T-helper 17 cell (primary cell): Measurements from ENCODE around the gene SFXN5. TPM values are rescaled to one million over a fixed set of nuclear protein-coding genes. Genes with fewer than 3 reads are reported as not detected.
A peak's percentile ranks its signal among the peaks of the same experiment; 100 is the strongest.

ENCODE experiments used
- ATAC-seq: fragments of 150-1000 bp; cut with Tn5 transposase; 2 replicates; pipeline ENCODE4 v1.10.0; 2021; ENCODE audit warnings: mild to moderate bottlenecking, moderate library complexity
- DNase-seq, 3 donors: peaks; one replicate each; pipeline versions ENCODE4 v3.0.0 to v3.0.0-alpha.2; 2020 to 2021
- H3K9me3 ChIP-seq: one replicate; pipeline ENCODE4 v1.7.0; 2013; ENCODE audit warnings: low read length, mild to moderate bottlenecking; ENCODE audit not compliant: control insufficient read depth, poor library complexity, severe bottlenecking
- H3K27ac Mint-ChIP-seq: one replicate; pipeline ENCODE4 v1.8.0; 2022; ENCODE audit warnings: mild to moderate bottlenecking, moderate library complexity, mixed read lengths
- H3K27me3 Mint-ChIP-seq: one replicate; pipeline ENCODE4 v1.8.0; 2022; ENCODE audit warnings: mixed read lengths
- H3K36me3 Mint-ChIP-seq: one replicate; pipeline ENCODE4 v1.8.0; 2022; ENCODE audit warnings: low read depth, mixed read lengths
- H3K4me1 Mint-ChIP-seq: one replicate; pipeline ENCODE4 v1.8.0; 2022; ENCODE audit warnings: mild to moderate bottlenecking, mixed read lengths
- H3K4me3 Mint-ChIP-seq: one replicate; pipeline ENCODE4 v1.8.0; 2022; ENCODE audit warnings: mild to moderate bottlenecking, moderate library complexity, mixed read lengths
- total RNA-seq, 4 donors: library from RNA in 2 of 4; stranded (reverse) in 2 of 4; gene quantifications; one replicate each; pipeline ENCODE4 v1.2.3 and lab custom pipeline; 2022 to 2026

SFXN5 gene
- total RNA-seq, 2 donors from 2014 or later = 7.0 to 10.0 TPM

- Mint-ChIP-seq H3K4me1 (peaks cover 18% of the 10 kb centered on the region), H3K4me3 (peak overlapping the region; percentile 39), H3K27me3 (peaks cover 49% of the 10 kb centered on the region), H3K36me3 (peaks cover 9% of the 10 kb centered on the region), H3K27ac (no peak overlapping the region)
- H3K9me3 ChIP-seq = no peaks in the 10 kb centered on the region
- no peak for ATAC-seq
- DNase-seq = no peak
Observed at GRCh38 chr2:72923833-72924352, 147.6 kb downstream of the SFXN5 start.

GRCh38 chr2:72921853-72922252 is 149.7 kb downstream of the SFXN5 start:
- Mint-ChIP-seq H3K27me3 (peaks cover 56% of the 10 kb centered on the region), H3K4me3 (no peak overlapping the region), H3K27ac (no peak overlapping the region), H3K36me3 (peaks cover 9% of the 10 kb centered on the region), H3K4me1 (peaks cover 25% of the 10 kb centered on the region)
- ATAC-seq (no peak), DNase-seq (no peak)
- no peaks in the 10 kb centered on the region for H3K9me3 ChIP-seq

- ATAC-seq (no peak), DNase-seq (no peak)
- no peak overlapping the region for H3K27ac Mint-ChIP-seq
- peaks cover 27% of the 10 kb centered on the region for H3K4me1 Mint-ChIP-seq
- H3K4me3 Mint-ChIP-seq = no peak overlapping the region
- no peaks in the 10 kb centered on the region for H3K9me3 ChIP-seq
- peaks cover 62% of the 10 kb centered on the region for H3K27me3 Mint-ChIP-seq
- peaks cover 9% of the 10 kb centered on the region for H3K36me3 Mint-ChIP-seq
Observed at GRCh38 chr2:72921088-72921851, 150.2 kb downstream of the SFXN5 start.

GRCh38 chr2:72920318-72921087 is 151.0 kb downstream of the SFXN5 start:
- no peaks in the 10 kb centered on the region for H3K9me3 ChIP-seq
- Mint-ChIP-seq H3K4me3 (peak overlapping the region; percentile 52), H3K27ac (no peak overlapping the region), H3K27me3 (peaks cover 66% of the 10 kb centered on the region), H3K36me3 (peaks cover 9% of the 10 kb centered on the region), H3K4me1 (peaks cover 26% of the 10 kb centered on the region)
- DNase-seq = no peak
- peak; percentile 17 for ATAC-seq

- no peak for ATAC-seq
- no peak overlapping the region for H3K4me3 Mint-ChIP-seq
Observed at GRCh38 chr2:72919414-72920317, 151.8 kb downstream of the SFXN5 start.

GRCh38 chr2:72917877-72918553 is 153.5 kb downstream of the SFXN5 start:
- ATAC-seq (peak; percentile 41), DNase-seq (no peak)
- peak overlapping the region; percentile 82 for H3K4me3 Mint-ChIP-seq
- H3K9me3 ChIP-seq = peaks cover 3% of the 10 kb centered on the region
- H3K4me1 Mint-ChIP-seq = peaks cover 31% of the 10 kb centered on the region
- peaks cover 10% of the 10 kb centered on the region for H3K36me3 Mint-ChIP-seq
- H3K27me3 Mint-ChIP-seq = peaks cover 78% of the 10 kb centered on the region
- no peak overlapping the region for H3K27ac Mint-ChIP-seq

More at GRCh38 chr2:72919414-72920317, 151.8 kb downstream of the SFXN5 start:
- H3K27me3 Mint-ChIP-seq = peaks cover 74% of the 10 kb centered on the region
- H3K4me1 Mint-ChIP-seq = peaks cover 31% of the 10 kb centered on the region
- H3K27ac Mint-ChIP-seq = no peak overlapping the region
- H3K36me3 Mint-ChIP-seq = peaks cover 9% of the 10 kb centered on the region
- DNase-seq = no peak
- no peaks in the 10 kb centered on the region for H3K9me3 ChIP-seq

GRCh38 chr2:72917138-72917876 is 154.2 kb downstream of the SFXN5 start, which contains the start of gene EMX1:
TSS of gene EMX1 (plus strand) at chr2:72917519. CDS start at chr2:72917853, 334 bp downstream.
- ATAC-seq = peak; percentile 68
- peaks cover 6% of the 10 kb centered on the region for H3K36me3 Mint-ChIP-seq
- H3K4me1 Mint-ChIP-seq = peaks cover 31% of the 10 kb centered on the region
- peak in 2 of 3 donors; percentile 28 to 35 for DNase-seq
- H3K9me3 ChIP-seq = peaks cover 3% of the 10 kb centered on the region
- H3K27me3 Mint-ChIP-seq = peaks cover 77% of the 10 kb centered on the region
- peak within 1 kb of the TSS; percentile 86 for H3K4me3 Mint-ChIP-seq
- peak within 1 kb of the TSS; percentile 16 for H3K27ac Mint-ChIP-seq

- ATAC-seq (no peak), DNase-seq (no peak)
- H3K4me1 Mint-ChIP-seq = peaks cover 31% of the 10 kb centered on the region
- H3K27me3 Mint-ChIP-seq = peaks cover 77% of the 10 kb centered on the region
- H3K27ac Mint-ChIP-seq = peak overlapping the region; percentile 16
- peak overlapping the region; percentile 86 for H3K4me3 Mint-ChIP-seq
- peaks cover 3% of the 10 kb centered on the region for H3K9me3 ChIP-seq
- peaks cover 8% of the 10 kb centered on the region for H3K36me3 Mint-ChIP-seq
Observed at GRCh38 chr2:72916743-72917137, 154.8 kb downstream of the SFXN5 start.

GRCh38 chr2:72915907-72916742 is 155.4 kb downstream of the SFXN5 start:
- DNase-seq = peak in 2 of 3 donors; percentile 28 to 36
- Mint-ChIP-seq H3K27ac (no peak overlapping the region), H3K4me1 (peaks cover 35% of the 10 kb centered on the region), H3K4me3 (peak overlapping the region; percentile 86), H3K36me3 (peaks cover 11% of the 10 kb centered on the region), H3K27me3 (peaks cover 77% of the 10 kb centered on the region)
- peak; percentile 69 for ATAC-seq
- peaks cover 3% of the 10 kb centered on the region for H3K9me3 ChIP-seq

GRCh38 chr2:72915320-72915906 is 156.1 kb downstream of the SFXN5 start:
- DNase-seq = no peak
- H3K36me3 Mint-ChIP-seq = peaks cover 11% of the 10 kb centered on the region
- peaks cover 77% of the 10 kb centered on the region for H3K27me3 Mint-ChIP-seq
- no peak overlapping the region for H3K27ac Mint-ChIP-seq
- ATAC-seq = no peak
- peaks cover 33% of the 10 kb centered on the region for H3K4me1 Mint-ChIP-seq
- H3K4me3 Mint-ChIP-seq = peak overlapping the region; percentile 86
- peaks cover 3% of the 10 kb centered on the region for H3K9me3 ChIP-seq
